HepG2 (cell line): Measurements from ENCODE around the gene NSL1. TPM values are rescaled to one million over a fixed set of nuclear protein-coding genes. Genes with fewer than 3 reads are reported as not detected.
A peak's percentile ranks its signal among the peaks of the same experiment; 100 is the strongest.

Source experiments
- ATAC-seq: fragments of 200-7000 bp; cut with Tn5 transposase; 3 replicates; pipeline ENCODE4 v1.9.1; 2020; ENCODE audit warnings: mild to moderate bottlenecking, moderate library complexity
- BruUV-seq: library from RNA; stranded (reverse); fragments of 400-500 nt; replicated peaks from 2 replicates; lab custom pipeline; 2021; lab: Mats Ljungman, UMichigan
- CTCF ChIA-PET: fragments of 300-600 bp; formaldehyde crosslinking; extraction: SDS; loops from one replicate; lab custom pipeline; 2021; ENCODE audit warnings: low total read pairs, inconsistent platforms, low intra/inter-chr PET ratio; lab: Yijun Ruan, JAX
- POLR2A ChIA-PET: fragments of 350-600 bp; sonication (Branson Sonifier 250); formaldehyde crosslinking; loops from one replicate; lab custom pipeline; 2020; ENCODE audit warnings: antibody characterized with exemption, inconsistent platforms; lab: Yijun Ruan, JAX
- DNase-seq: peaks from one replicate; pipeline ENCODE4 v3.0.0-alpha.2; 2015; ENCODE audit warnings: low spot score
- FAIRE-seq: peaks from 3 replicates; lab custom pipeline; 2011; peaks lifted over from hg19 to GRCh38; lab: Jason Lieb, UNC
- H2AFZ ChIP-seq: one replicate; pipeline ENCODE4 v1.6.1; 2011; ENCODE audit warnings: low read length, inconsistent platforms
- H3K27ac ChIP-seq: fragments of 300-600 bp; 3 replicates; pipeline ENCODE4 v1.8.0; 2011; ENCODE audit warnings: mixed run types, mild to moderate bottlenecking, mixed read lengths, low read length, inconsistent platforms; ENCODE audit not compliant: insufficient read depth; ENCODE audit errors: extremely low read length
- H3K27me3 ChIP-seq, 2 experiments: fragments of 200-600 bp in 1 of 2; 2 replicates in 1 of 2; 3 replicates in 1 of 2; pipeline versions ENCODE4 v1.6.0 to v1.8.0; 2011; ENCODE audit warnings: low read length in 2 of 2, mild to moderate bottlenecking in 2 of 2, moderate library complexity in 2 of 2, inconsistent platforms in 1 of 2; ENCODE audit not compliant: insufficient read depth in 2 of 2, control insufficient read depth in 1 of 2
- H3K36me3 ChIP-seq, 2 experiments: fragments of 200-600 bp in 1 of 2; replicated peaks in 1 of 2; 2 replicates in 1 of 2; 3 replicates in 1 of 2; pipeline versions ENCODE4 v1.5.1 to v1.8.0; 2011; ENCODE audit warnings: low read length in 2 of 2, inconsistent platforms in 1 of 2; ENCODE audit not compliant: insufficient read depth in 2 of 2, control insufficient read depth in 1 of 2
- H3K4me1 ChIP-seq: 2 replicates; pipeline ENCODE4 v1.5.1; 2012; ENCODE audit warnings: low read length, inconsistent platforms; ENCODE audit not compliant: insufficient read depth
- H3K4me2 ChIP-seq: 2 replicates; pipeline ENCODE4 v1.6.0; 2011; ENCODE audit warnings: low read depth, low read length, inconsistent platforms
- H3K4me3 ChIP-seq, 3 experiments: fragments of 200-600 bp in 1 of 3; sonication (generic), shearing (Covaris generic) in 1 of 3; replicated peaks in 1 of 3; 2 replicates each; pipeline ENCODE4 v1.5.1; 2011 to 2016; ENCODE audit warnings: low read length in 3 of 3, inconsistent platforms in 2 of 3, low read depth in 2 of 3, mild to moderate bottlenecking in 2 of 3, control low read depth in 1 of 3, mixed read lengths in 1 of 3; ENCODE audit not compliant: insufficient read depth in 1 of 3
- H3K79me2 ChIP-seq: one replicate; pipeline ENCODE4 v1.6.1; 2011; ENCODE audit warnings: low read length, inconsistent platforms; ENCODE audit not compliant: insufficient read depth
- H3K9ac ChIP-seq: 2 replicates; pipeline ENCODE4 v1.6.0; 2011; ENCODE audit warnings: mild to moderate bottlenecking, low read depth, low read length, inconsistent platforms; ENCODE audit not compliant: insufficient read depth
- H3K9me3 ChIP-seq: 2 replicates; pipeline ENCODE4 v1.5.1; 2012; ENCODE audit warnings: mild to moderate bottlenecking, low read length
- H4K20me1 ChIP-seq: 2 replicates; pipeline ENCODE4 v1.6.0; 2011; ENCODE audit warnings: inconsistent platforms, mild to moderate bottlenecking, low read length, moderate library complexity; ENCODE audit not compliant: insufficient read depth
- EED ChIP-seq: sonication (generic); formaldehyde crosslinking; IDR thresholded peaks from 2 replicates; pipeline ENCODE4 v1.5.0; 2020; ENCODE audit warnings: mild to moderate bottlenecking, missing genetic modification reagents
- HNRNPK ChIP-seq: fragments of 200-400 bp; formaldehyde crosslinking; IDR thresholded peaks from 2 replicates; pipeline ENCODE4 v1.6.1; 2018; ENCODE audit warnings: low read length, low read depth, moderate library complexity, mild to moderate bottlenecking; ENCODE audit not compliant: poor library complexity, severe bottlenecking
- HNRNPL ChIP-seq: fragments of 200-400 bp; formaldehyde crosslinking; IDR thresholded peaks from 2 replicates; pipeline ENCODE4 v1.6.1; 2017; ENCODE audit warnings: mild to moderate bottlenecking, low read depth, low read length
- IRF2 ChIP-seq: IDR thresholded peaks from 2 replicates; pipeline ENCODE4 v1.6.1; 2018; ENCODE audit warnings: missing genetic modification reagents, missing compliant biosample characterization
- RXRA ChIP-seq: sonication (generic); formaldehyde crosslinking; IDR thresholded peaks from 2 replicates; pipeline ENCODE4 v1.5.1; 2020; ENCODE audit warnings: missing genetic modification reagents
- TBL1XR1 ChIP-seq: fragments of 150-350 bp; IDR thresholded peaks from 2 replicates; pipeline ENCODE4 v1.6.1; 2014; ENCODE audit warnings: borderline replicate concordance, low read length; ENCODE audit not compliant: partially characterized antibody
- ZFP37 ChIP-seq: sonication (generic); formaldehyde crosslinking; IDR thresholded peaks from 2 replicates; pipeline ENCODE4 v1.4.0; 2020; ENCODE audit warnings: missing genetic modification reagents, borderline replicate concordance
- ZNF367 ChIP-seq: sonication (generic); formaldehyde crosslinking; IDR thresholded peaks from 2 replicates; pipeline ENCODE4 v1.4.0; 2020; ENCODE audit warnings: missing genetic modification reagents, borderline replicate concordance
- WGBS: methylation state at CpG from one replicate; pipeline ENCODE4 v1.1.6; 2017; ENCODE audit warnings: low lambda C conversion rate; 5-methylcytosine and 5-hydroxymethylcytosine counted together
- in situ Hi-C: cut with HindIII; loops from 2 replicates; pipeline ENCODE4 v1.10.0; 2017; ENCODE audit warnings: low pct_unique_long_range_greater_than_20kb; ENCODE audit not compliant: extremely low pct_ligation_motif_present
- intact Hi-C: fragments of 100-400 bp; cut with micrococcal nuclease; formaldehyde crosslinking; loops from one replicate; pipeline ENCODE4 v1.10.0; 2022; ENCODE audit not compliant: unreplicated experiment
- polyA plus RNA-seq, 8 experiments: library from polyadenylated mRNA; depleted of rRNA in 3 of 8; stranded (reverse) in 7 of 8; unstranded in 1 of 8; fragments of >200 nt; fragmentation: Illumina TruSeq in 4 of 8; extraction: Trizol in 4 of 8; gene quantifications; 2 replicates each; pipeline versions ENCODE4 v1.2.1 to v1.2.3, GENCODE V29; 2011 to 2016; ENCODE audit warnings: low read depth in 4 of 8, missing spikeins in 1 of 8, mixed read lengths in 1 of 8; ENCODE audit not compliant: insufficient read depth in 1 of 8
- total RNA-seq, 5 experiments: library from RNA; depleted of rRNA; stranded (reverse); fragments of >200 nt; fragmentation: Illumina TruSeq; extraction: Trizol; gene quantifications; 2 replicates each; pipeline ENCODE4 v1.2.3, GENCODE V29; 2016; ENCODE audit warnings: low read depth in 1 of 5
- TF ChIP-seq, protein P1 (sequence below): sonication (generic); formaldehyde crosslinking; IDR thresholded peaks from 2 replicates; pipeline ENCODE4 v1.4.0; 2020; ENCODE audit warnings: missing genetic modification reagents
- TF ChIP-seq, protein P2 (sequence below): sonication (generic); formaldehyde crosslinking; IDR thresholded peaks from 2 replicates; pipeline ENCODE4 v1.5.1; 2020; ENCODE audit warnings: mild to moderate bottlenecking, missing genetic modification reagents, moderate library complexity

Gene NSL1
- total and polyA plus RNA-seq, 2 of the 13 experiments (the other 11 are each of a cell fraction or from before 2014, with no cell fraction given): 34.5 to 77.4 TPM

DNA sequence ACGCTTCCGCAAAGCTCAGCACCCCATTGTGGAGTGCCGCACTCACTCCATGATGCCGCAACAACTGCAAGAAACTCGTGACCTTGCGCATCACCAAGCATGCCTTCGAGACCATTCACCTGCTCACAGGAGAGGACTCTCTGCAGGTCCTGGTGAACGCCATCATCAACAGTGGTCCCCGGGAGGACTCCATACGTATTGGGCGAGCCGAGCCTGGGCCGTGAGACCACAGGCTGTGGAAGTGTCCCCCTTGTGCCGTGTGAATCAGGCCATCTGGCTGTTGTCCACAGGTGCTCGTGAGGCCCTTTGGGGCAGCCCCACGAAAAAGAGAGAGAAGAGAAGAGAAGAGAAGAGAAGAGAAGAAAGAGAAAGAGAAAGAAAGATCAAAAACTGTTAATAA, 32.6 kb upstream of the NSL1 start:
- TF ChIP-seq ZFP37 (CRISPR knock-in tag): no peak
- no peak for TF ChIP-seq TBL1XR1
- TF ChIP-seq EED (CRISPR knock-in tag): no peak
- 0 out of 2 replicates have a peak, but pooled peaks have one; percentile 13 for TF ChIP-seq RXRA (CRISPR knock-in tag)
- TF ChIP-seq, protein P1, sequence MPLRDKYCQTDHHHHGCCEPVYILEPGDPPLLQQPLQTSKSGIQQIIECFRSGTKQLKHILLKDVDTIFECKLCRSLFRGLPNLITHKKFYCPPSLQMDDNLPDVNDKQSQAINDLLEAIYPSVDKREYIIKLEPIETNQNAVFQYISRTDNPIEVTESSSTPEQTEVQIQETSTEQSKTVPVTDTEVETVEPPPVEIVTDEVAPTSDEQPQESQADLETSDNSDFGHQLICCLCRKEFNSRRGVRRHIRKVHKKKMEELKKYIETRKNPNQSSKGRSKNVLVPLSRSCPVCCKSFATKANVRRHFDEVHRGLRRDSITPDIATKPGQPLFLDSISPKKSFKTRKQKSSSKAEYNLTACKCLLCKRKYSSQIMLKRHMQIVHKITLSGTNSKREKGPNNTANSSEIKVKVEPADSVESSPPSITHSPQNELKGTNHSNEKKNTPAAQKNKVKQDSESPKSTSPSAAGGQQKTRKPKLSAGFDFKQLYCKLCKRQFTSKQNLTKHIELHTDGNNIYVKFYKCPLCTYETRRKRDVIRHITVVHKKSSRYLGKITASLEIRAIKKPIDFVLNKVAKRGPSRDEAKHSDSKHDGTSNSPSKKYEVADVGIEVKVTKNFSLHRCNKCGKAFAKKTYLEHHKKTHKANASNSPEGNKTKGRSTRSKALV (CRISPR knock-in tag): no peak
- TF ChIP-seq HNRNPL: no peak
- no peak for TF ChIP-seq ZNF367 (CRISPR knock-in tag)
- no peak for TF ChIP-seq IRF2 (CRISPR knock-in tag)
- no peak for TF ChIP-seq HNRNPK
- TF ChIP-seq, protein P2, sequence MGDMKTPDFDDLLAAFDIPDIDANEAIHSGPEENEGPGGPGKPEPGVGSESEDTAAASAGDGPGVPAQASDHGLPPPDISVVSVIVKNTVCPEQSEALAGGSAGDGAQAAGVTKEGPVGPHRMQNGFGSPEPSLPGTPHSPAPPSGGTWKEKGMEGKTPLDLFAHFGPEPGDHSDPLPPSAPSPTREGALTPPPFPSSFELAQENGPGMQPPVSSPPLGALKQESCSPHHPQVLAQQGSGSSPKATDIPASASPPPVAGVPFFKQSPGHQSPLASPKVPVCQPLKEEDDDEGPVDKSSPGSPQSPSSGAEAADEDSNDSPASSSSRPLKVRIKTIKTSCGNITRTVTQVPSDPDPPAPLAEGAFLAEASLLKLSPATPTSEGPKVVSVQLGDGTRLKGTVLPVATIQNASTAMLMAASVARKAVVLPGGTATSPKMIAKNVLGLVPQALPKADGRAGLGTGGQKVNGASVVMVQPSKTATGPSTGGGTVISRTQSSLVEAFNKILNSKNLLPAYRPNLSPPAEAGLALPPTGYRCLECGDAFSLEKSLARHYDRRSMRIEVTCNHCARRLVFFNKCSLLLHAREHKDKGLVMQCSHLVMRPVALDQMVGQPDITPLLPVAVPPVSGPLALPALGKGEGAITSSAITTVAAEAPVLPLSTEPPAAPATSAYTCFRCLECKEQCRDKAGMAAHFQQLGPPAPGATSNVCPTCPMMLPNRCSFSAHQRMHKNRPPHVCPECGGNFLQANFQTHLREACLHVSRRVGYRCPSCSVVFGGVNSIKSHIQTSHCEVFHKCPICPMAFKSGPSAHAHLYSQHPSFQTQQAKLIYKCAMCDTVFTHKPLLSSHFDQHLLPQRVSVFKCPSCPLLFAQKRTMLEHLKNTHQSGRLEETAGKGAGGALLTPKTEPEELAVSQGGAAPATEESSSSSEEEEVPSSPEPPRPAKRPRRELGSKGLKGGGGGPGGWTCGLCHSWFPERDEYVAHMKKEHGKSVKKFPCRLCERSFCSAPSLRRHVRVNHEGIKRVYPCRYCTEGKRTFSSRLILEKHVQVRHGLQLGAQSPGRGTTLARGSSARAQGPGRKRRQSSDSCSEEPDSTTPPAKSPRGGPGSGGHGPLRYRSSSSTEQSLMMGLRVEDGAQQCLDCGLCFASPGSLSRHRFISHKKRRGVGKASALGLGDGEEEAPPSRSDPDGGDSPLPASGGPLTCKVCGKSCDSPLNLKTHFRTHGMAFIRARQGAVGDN (CRISPR knock-in tag): peak; percentile 12; the same call in 1 of the 2 replicates
- no peaks in the 10 kb centered on the region for H3K27me3 ChIP-seq
- FAIRE-seq (no peak), ATAC-seq (no peak), DNase-seq (no peak)
- peaks cover 66% of the 10 kb centered on the region for H3K4me1 ChIP-seq
- H3K79me2 ChIP-seq: no peaks in the 10 kb centered on the region
- no peak overlapping the region for H3K9ac ChIP-seq
- H3K36me3 ChIP-seq: no peaks in the 10 kb centered on the region
- no peak overlapping the region for H2AFZ ChIP-seq
- no peak overlapping the region for H3K4me3 ChIP-seq
- 94% methylated on average over 10 of the region's 16 CpGs for WGBS
- intact Hi-C loops: no loop called here
- BruUV-seq: no TSS peak
- CTCF ChIA-PET: no interaction called here
- peaks cover 16% of the 10 kb centered on the region for H3K9me3 ChIP-seq
- in situ Hi-C loops: no loop called here
- H3K4me2 ChIP-seq: no peak overlapping the region
- H4K20me1 ChIP-seq: no peaks in the 10 kb centered on the region
- POLR2A ChIA-PET: interaction anchor here (1.5 kb wide), 1 partner anchor 33 kb away, joined by 3 read pairs; the partner anchor contains the start of genes NSL1 and TATDN3
- no peak overlapping the region for H3K27ac ChIP-seq
